GM12891 (cell line): ENCODE measurements around the gene SGO1.

Source experiments
- PAX5 ChIP-seq: IDR thresholded peaks from 2 replicates; pipeline ENCODE4 v1.6.1; 2011; ENCODE audit warnings: low read length, moderate library complexity, mild to moderate bottlenecking; ENCODE audit not compliant: insufficient read depth, severe bottlenecking
- POLR2A ChIP-seq: IDR thresholded peaks from 2 replicates; pipeline ENCODE4 v1.6.1; 2011; ENCODE audit warnings: low read depth, low read length, control low read depth
- POLR2AphosphoS5 ChIP-seq: IDR thresholded peaks from 2 replicates; pipeline ENCODE4 v1.6.1; 2011; ENCODE audit warnings: low read depth, low read length, control low read depth
- POU2F2 ChIP-seq: IDR thresholded peaks from 2 replicates; pipeline ENCODE4 v1.6.1; 2011; ENCODE audit warnings: low read depth, mild to moderate bottlenecking, control low read depth, low read length, moderate library complexity
- SPI1 ChIP-seq: IDR thresholded peaks from 2 replicates; pipeline ENCODE4 v1.6.1; 2011; ENCODE audit warnings: low read depth, low read length, control low read depth
- TAF1 ChIP-seq: IDR thresholded peaks from 2 replicates; pipeline ENCODE4 v1.6.1; 2011; ENCODE audit warnings: low read depth, low read length, control low read depth

DNA sequence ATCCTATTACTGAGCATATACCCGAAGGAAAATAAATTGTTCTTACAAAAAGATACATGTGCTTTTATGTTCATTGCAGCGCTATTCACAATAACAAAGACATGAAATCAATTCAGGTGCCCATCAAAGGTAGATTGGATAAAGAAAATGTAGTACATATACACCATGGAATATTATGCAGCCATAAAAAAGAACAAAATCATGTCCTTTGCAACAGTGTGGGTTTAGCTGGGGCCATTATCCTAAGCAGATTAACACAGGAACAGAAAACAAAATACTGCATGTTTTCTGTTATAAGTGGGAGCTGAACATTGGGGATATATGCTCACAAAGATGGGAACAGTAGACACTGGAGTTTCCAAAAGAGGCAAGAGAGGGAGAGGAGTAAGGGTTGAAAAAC lies 42.5 kb downstream of the SGO1 start:
- TF ChIP-seq POLR2AphosphoS5 (no peak), SPI1 (no peak), POLR2A (no peak), TAF1 (no peak), PAX5 (no peak), POU2F2 (no peak)
